Fibroblast of the aortic adventitia (primary cell): ENCODE results near the gene PPP1R3G. TPM values are rescaled to one million over a fixed set of nuclear protein-coding genes. Genes with fewer than 3 reads are reported as not detected.
A peak's percentile ranks its signal among the peaks of the same experiment; 100 is the strongest.

Experiments used
- DNase-seq: peaks from one replicate; pipeline ENCODE4 v3.0.0-alpha.2; 2010; ENCODE audit warnings: low read depth
- H3K4me3 ChIP-seq: 2 replicates; pipeline ENCODE4 v1.5.1; 2011; ENCODE audit warnings: low read depth, mild to moderate bottlenecking, control low read depth, low read length, moderate library complexity
- CTCF ChIP-seq: IDR thresholded peaks from 2 replicates; pipeline ENCODE4 v1.5.1; 2011; ENCODE audit warnings: mild to moderate bottlenecking, low read length, control low read depth, inconsistent platforms; ENCODE audit not compliant: insufficient read depth
- total RNA-seq: library from RNA; depleted of rRNA; stranded (reverse); fragments of >200 nt; gene quantifications from 2 replicates; pipeline ENCODE4 v1.2.3, GENCODE V29; 2012; ENCODE audit warnings: low replicate concordance

PPP1R3G gene
- total RNA-seq, 1 donor = 10.1 TPM

GRCh38 chr6:5091210-5092069, 6.3 kb downstream of the PPP1R3G start:
- no peak for DNase-seq
- no peak for TF ChIP-seq CTCF

GRCh38 chr6:5093231-5094015, 8.3 kb downstream of the PPP1R3G start:
- DNase-seq = no peak
- TF ChIP-seq CTCF = no peak
- H3K4me3 ChIP-seq = no peak overlapping the region

More at GRCh38 chr6:5091210-5092069, 6.3 kb downstream of the PPP1R3G start:
- no peak overlapping the region for H3K4me3 ChIP-seq

GRCh38 chr6:5094327-5094726, 9.2 kb downstream of the PPP1R3G start:
- peak; percentile 93 for DNase-seq
- TF ChIP-seq CTCF = no peak

GRCh38 chr6:5095236-5095635, 10.1 kb downstream of the PPP1R3G start:
- no peak for DNase-seq

More at GRCh38 chr6:5094327-5094726, 9.2 kb downstream of the PPP1R3G start:
- no peak overlapping the region for H3K4me3 ChIP-seq

GRCh38 chr6:5096482-5096881, 11.3 kb downstream of the PPP1R3G start:
- H3K4me3 ChIP-seq = no peak overlapping the region
- peak; percentile 52 for DNase-seq
- no peak for TF ChIP-seq CTCF

More at GRCh38 chr6:5095236-5095635, 10.1 kb downstream of the PPP1R3G start:
- H3K4me3 ChIP-seq = no peak overlapping the region
- no peak for TF ChIP-seq CTCF

GRCh38 chr6:5098501-5099270, 13.5 kb downstream of the PPP1R3G start:
- DNase-seq = no peak
- no peak overlapping the region for H3K4me3 ChIP-seq
- no peak for TF ChIP-seq CTCF
